ENCODE data around the gene TPRG1L. TPM values are rescaled to one million over a fixed set of nuclear protein-coding genes. Genes with fewer than 3 reads are reported as not detected.
"Not testable (repeated sequence)": the region's sequence is repeated elsewhere in the genome, so short reads cannot be mapped to it uniquely, and the experiment has no call there.

Gene TPRG1L
- total RNA-seq = 10 to 100 TPM; 70.4 to 96.0 (median 76.1) TPM
- long read RNA-seq, donor 1, transcript TPRG1L-202 (5 exons, 2,414 nt) = major isoform, 155 of 176 reads
- long read RNA-seq, donor 1, partial matches to known transcripts = 14 of 176 reads
- long read RNA-seq, donor 1, other reads (novel, unspliced or antisense) = 7 of 176 reads
- long read RNA-seq, donor 2, partial matches to known transcripts = 2 of 4 reads
- long read RNA-seq, donor 2, other reads (novel, unspliced or antisense) = 2 of 4 reads

DNA sequence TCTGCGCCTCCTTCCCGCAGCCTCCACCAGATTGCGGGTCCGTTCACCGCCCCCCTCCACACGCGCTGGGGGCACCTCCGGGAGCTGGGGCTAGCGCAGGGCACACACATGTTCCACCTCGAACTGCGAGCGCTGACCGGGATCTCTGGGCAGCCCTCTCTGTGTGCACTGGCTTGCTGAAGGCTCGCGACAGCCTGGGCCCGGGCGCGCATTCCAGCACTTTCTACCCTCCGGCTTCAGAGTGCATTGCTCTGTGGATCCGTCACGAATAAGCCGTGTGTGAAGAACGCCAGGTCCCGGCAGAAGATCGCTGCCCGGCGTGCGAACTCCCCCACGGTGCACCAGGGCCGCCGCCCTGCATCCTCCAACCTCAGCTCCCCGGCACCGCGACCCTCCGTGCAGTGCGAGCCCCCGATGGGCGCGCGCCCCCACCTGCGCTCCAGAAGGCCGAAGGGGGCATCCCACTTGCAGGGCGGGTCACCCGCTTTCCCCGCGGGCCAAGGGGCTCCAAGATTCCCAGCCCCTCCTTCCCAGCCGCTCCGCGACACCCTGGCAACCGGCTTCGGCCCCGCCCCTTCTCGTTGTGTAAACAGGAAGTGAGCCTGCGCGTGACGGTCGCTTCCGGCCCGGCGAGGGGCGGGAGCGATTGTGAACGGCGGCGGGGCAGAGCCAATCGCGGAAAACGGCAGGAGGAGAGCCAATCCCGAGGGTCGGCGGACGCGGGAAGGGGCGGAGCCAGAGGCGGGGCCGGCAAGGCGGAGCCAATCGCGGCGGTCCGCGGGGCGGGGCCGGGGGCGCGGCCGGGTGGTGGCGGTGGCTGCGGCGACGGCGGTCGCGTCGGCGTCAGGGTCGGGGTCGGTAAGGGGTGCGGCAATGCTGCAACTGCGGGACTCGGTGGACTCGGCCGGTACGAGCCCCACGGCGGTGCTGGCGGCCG, at the start of gene TPRG1L:
Gene TPRG1L, plus strand, starts transcription at position 816 of the 937 bp plus-strand sequence. Its CDS starts 58 bp downstream, at position 874.
- peak; percentile 99 to 100 (median 99) for DNase-seq
- Histone ChIP-seq H3K9me3 (no peaks in the 10 kb centered on the region), H3K36me3 (ENCODE audit: low read depth) (peaks cover 6% of the 10 kb centered on the region), H3K4me1 (ENCODE audit: low read depth) (peaks cover 22% of the 10 kb centered on the region), H3K4me3 (peak within 1 kb of the TSS; percentile 78)
- TF ChIP-seq, protein P1, sequence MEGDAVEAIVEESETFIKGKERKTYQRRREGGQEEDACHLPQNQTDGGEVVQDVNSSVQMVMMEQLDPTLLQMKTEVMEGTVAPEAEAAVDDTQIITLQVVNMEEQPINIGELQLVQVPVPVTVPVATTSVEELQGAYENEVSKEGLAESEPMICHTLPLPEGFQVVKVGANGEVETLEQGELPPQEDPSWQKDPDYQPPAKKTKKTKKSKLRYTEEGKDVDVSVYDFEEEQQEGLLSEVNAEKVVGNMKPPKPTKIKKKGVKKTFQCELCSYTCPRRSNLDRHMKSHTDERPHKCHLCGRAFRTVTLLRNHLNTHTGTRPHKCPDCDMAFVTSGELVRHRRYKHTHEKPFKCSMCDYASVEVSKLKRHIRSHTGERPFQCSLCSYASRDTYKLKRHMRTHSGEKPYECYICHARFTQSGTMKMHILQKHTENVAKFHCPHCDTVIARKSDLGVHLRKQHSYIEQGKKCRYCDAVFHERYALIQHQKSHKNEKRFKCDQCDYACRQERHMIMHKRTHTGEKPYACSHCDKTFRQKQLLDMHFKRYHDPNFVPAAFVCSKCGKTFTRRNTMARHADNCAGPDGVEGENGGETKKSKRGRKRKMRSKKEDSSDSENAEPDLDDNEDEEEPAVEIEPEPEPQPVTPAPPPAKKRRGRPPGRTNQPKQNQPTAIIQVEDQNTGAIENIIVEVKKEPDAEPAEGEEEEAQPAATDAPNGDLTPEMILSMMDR (IDR thresholded peaks at IDR 0.05) = no peak
- intact Hi-C loops (cut with DNase I, micrococcal nuclease) = no loop called here
- ATAC-seq = peak; percentile 96

DNA sequence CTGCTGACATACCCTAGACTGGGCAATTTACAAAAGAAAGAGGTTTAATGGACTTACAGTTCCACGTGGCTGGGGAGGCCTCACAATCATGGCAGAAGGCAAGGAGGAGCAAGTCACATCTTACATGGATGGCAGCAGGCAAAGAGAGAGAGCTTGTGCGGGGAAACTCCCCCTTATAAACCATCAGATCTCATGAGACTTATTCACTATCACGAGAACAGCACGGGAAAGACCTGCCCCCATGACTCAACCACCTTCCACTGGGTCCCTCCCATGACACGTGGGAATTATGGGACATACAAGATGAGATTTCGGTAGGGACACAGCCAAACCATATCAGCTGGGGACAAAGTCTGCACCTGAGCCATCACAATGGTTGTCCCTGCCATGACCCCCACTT, 49.3 kb upstream of the TPRG1L start:
- H3K9me3 ChIP-seq; H3K4me1 ChIP-seq (ENCODE audit: low read depth); ATAC-seq; intact Hi-C loops (cut with DNase I, micrococcal nuclease); DNase-seq; H3K36me3 ChIP-seq (ENCODE audit: low read depth); H3K4me3 ChIP-seq: not testable (repeated sequence)

DNA sequence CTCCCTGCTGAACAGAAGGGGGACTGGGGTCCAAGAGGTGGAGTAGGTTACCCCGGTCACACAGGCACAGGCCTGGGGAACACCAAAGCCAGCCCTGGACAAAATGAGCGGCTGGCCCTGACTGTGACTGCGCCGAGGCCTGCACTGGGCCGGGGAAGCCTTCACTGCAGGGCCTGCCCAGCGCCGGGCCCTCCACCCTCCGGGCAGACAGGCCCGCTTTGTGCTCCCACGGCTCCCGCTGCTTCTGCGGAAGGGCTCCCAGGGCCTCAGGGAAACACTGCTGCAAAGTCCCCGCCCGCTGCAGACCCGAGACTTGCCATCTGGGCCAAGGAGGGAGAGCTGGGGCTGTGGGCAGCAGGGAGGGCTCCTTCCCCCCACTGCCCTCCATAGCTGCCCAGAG, 48.8 kb upstream of the TPRG1L start:
- no peak for ATAC-seq
- TF ChIP-seq, protein P1 (IDR thresholded peaks at IDR 0.05) = no peak

DNA sequence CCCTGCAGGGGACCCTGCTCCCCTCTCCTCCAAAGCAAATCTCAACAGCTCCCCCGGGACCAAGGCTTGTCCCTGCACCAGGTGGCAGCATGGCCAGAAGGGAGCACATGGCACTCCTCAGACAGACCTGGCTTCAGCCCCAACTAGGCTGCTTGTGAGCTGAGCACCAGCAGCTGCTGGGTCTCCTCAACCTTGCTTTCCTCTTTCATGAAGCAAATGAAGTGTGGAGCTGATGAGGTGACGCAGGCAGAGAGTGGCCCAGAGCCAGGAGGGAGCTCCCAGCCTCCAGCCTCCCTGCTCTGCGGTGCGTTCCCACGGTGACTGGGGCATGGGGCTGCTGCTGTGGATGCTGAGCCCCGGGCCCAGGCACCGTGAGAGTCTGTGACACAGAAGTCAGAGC, 47.5 kb upstream of the TPRG1L start:
- TF ChIP-seq, protein P1 (IDR thresholded peaks at IDR 0.05) = no peak
- DNase-seq (no peak), ATAC-seq (no peak)
- Histone ChIP-seq H3K36me3 (ENCODE audit: low read depth) (no peaks in the 10 kb centered on the region), H3K9me3 (no peaks in the 10 kb centered on the region), H3K4me3 (no peak overlapping the region), H3K4me1 (ENCODE audit: low read depth) (no peaks in the 10 kb centered on the region)
- intact Hi-C loops (cut with DNase I, micrococcal nuclease) = no loop called here

More for the DNA sequence above, 48.8 kb upstream of the TPRG1L start:
- no peaks in the 10 kb centered on the region for H3K4me1 ChIP-seq (ENCODE audit: low read depth)
- no peak for DNase-seq
- H3K9me3 ChIP-seq = no peaks in the 10 kb centered on the region
- no peak overlapping the region for H3K4me3 ChIP-seq
- intact Hi-C loops (cut with DNase I, micrococcal nuclease) = no loop called here
- no peaks in the 10 kb centered on the region for H3K36me3 ChIP-seq (ENCODE audit: low read depth)

DNA sequence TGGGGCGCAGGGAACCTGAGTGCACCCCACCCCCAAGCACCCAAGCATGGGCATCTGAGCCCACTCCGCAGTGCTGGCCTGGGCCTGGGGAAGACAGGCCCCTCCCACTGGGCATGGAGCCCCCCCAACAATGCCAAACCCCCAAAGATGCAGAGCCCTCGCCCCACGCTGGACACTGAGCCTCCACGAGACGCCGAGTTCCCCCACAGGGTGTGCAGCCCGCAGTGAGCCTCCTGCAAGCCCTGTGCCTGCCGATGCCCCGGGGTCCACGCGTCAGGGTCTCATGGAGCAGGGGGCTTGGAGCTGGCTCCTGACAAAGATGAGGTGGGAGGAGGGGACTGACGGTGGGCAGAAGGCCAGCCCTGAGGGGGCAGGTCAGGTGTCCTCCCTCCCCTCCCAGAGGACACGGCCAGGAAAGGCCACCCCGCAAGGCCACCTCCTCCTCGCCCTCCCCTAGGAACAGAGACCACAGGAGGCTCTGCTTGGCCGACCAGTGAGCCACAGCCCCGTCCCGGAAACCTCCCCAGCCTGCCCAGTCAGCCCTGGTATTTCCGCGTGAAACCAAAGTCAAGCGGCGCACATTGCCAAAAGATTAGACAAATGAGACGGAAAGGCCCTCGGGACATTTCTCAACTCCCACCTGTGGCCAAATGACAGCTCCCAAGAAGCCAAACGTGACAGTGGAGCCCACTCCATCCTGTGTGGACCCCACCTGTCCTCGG, 46.9 kb upstream of the TPRG1L start:
- TF ChIP-seq, protein P1 (IDR thresholded peaks at IDR 0.05) = no peak
- no peaks in the 10 kb centered on the region for H3K4me1 ChIP-seq (ENCODE audit: low read depth)
- no peak overlapping the region for H3K4me3 ChIP-seq
- H3K36me3 ChIP-seq (ENCODE audit: low read depth) = no peaks in the 10 kb centered on the region
- no peaks in the 10 kb centered on the region for H3K9me3 ChIP-seq
- intact Hi-C loops (cut with DNase I, micrococcal nuclease) = no loop called here
- no peak for DNase-seq
- ATAC-seq = no peak
